HG03103 (cell line): ENCODE measurements around the gene ATF7IP2.
"Not testable (repeated sequence)": the region's sequence is repeated elsewhere in the genome, so short reads cannot be mapped to it uniquely, and the experiment has no call there.

Source experiments
- ATAC-seq: cut with Tn5 transposase; IDR thresholded peaks from one replicate; pipeline ENCODE4 v1.9.1; 2021; ENCODE audit warnings: low read depth; ENCODE audit not compliant: unreplicated experiment

Gene ATF7IP2

DNA sequence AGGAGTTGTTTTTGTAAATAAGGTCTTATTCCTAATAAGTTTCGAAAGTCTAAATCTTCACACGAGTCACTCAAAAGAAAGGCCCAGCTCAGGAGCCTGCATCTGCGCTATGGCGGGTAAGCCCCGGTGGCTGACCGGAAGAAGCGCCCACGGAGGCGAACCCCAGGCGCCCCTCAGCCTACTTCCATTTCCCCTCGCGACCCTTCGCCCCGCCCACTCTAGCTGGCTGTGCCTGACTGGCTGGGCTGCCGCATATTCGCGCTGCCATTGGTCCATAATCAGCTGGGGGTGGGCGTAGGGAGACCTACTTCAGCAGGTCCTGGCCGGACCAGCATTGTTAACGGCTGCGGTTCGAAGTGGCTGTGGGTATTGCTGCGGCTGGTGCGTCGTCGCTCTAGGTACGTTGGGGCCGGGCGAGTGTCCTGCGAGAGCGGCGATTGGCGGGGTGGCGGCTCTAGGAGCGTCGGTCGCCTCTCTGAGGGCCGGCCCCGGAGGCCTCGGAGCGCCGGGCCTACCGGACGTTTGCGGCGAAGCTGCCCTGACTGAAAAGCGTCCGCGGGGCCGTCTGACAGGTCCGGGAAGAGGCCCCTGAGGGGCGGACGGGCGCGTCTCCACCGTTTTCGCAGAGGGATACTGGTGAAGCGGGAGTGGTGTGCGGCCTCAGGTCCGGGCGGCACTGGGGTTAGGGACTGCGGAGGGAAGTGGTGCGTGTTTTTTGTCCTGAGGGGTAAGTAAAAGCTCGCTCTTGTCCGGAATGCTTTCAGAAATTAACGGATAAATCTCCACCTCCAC is at the start of gene ATF7IP2:
ATF7IP2 (plus strand) TSS at position 337 of the 792 bp plus-strand sequence. CDS start 44,560 bp downstream, outside the sequence.
- ATAC-seq = peak; percentile 91

DNA sequence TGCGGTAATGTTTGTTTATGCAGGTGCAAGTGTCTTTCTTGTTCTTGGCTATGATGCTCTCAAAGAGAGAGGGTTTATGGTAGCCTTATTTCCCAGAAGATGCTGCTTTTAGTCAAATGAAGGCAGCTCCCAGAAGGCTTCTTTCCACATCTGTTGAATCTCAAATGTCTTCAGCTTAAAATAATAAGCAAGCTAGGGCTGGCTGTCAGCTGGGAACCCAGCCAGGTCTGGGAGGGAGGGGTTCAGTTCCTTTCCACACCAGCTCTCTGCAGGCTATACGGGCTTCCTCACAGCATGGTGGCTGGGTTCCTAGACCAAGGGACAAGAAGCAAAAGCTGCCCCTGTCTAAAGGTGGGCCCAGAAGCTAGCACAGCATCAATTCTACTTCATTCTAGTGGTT is 47.4 kb upstream of the ATF7IP2 start:
- no peak for ATAC-seq

DNA sequence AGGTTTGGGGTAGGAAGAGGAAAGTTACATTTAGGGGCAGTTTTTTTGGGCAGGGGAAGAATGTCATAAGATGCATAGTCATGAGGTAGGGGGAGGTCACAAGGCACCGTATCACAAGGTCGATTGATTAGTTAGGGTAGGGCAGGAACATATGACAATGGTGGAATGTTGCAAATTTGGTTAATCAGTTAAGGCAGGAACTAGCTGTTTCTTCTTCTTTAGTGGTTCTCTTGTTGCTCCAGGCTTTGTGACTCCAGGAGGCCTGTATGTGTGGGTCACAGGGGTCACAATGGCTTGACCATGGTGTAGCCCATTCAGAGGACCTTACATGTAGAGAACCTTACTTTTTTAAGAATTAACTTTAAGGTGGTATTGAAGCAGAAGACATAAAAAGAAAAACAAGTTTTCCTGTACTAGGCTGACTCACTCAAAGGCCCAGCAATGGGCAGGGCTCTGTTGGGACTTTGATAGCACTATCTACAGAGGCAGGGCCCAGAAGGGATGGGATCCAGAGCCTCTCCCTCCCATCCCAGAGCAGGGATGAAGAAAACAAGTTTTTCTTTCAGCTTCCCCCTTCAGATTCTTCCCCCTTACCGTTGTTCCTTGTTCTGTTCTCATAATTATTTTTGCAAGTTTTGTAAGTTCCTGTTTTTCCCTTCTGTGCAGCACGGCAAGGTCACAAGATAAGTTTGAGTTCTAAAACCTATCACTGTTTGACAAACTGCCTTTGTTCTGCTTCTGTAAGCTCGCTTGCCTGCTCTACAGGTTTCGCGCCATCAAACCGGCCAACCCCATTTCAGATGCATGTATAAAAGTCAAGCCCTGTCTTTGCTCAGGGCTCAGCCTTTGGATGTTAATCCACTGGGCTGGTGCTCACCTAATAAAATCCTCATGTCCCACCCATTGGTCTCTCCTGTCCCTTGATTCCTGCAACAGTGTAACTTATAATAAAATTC is 45.8 kb upstream of the ATF7IP2 start:
- no peak for ATAC-seq

DNA sequence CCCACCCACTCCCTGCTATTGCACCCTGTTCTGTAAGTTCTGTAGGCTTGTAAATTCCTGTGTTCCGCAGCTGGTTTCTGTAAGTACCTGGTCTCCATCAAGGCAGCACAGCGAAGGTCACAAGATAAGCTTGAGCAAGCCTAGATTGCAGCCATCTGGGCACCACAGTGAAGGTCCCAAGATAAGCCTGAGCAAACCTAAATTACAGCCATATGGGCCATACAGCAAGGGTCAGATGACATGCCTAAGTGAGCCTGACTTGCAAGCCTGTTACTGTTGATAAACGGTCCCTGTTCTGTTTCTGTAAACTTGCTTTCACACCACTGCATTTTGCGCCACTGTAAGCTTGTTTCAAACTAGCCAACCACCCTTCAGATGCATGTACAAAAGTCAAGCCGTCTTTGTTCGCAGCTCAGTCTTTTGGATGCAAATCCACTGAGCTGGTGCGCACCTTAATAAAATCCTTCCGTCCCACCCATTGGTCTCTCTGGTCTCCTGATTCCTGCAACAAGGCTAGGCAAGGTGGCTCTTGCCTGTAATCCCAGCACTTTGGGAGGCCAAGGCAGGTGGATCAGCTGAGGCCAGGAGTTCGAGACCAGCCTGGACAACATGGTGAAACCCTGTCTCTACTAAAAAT is 42.6 kb upstream of the ATF7IP2 start:
- no peak for ATAC-seq

DNA sequence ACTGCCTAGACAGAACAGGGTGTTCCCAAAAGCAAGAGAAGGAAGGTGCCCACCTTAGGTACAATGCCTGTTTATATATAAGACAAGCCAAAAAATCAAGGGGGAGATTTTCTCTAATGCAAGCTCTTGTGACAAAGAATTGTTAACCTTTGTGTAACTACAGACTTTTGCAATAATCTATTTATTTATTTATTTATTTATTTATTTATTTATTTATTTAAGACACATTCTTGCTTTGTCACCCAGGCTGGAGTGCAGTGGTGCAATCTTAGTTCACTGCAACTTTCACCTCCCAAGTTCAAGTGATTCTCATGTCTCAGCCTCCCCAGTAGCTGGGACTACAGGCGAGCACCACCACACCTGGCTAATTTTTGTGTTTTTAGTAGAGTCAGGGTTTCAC is 41.2 kb upstream of the ATF7IP2 start:
- not testable (repeated sequence) for ATAC-seq

DNA sequence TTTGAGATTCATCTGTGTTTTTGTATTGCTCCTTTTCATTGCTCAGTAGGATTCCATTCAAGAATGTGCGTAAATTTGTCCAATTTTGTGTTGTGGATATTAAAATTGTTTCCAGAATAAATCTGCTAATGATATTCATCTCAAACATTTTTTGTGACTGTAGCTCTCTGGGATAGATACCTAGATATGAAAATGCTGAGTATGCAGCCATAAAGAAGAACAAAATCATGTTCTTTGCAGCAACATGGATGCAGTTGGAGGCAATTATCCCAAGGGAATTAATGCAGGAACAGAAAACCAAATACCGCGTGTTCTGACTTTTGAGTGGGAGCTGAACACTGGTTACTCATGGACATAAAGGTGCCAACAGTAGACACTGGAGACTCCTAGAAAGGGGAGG is 40.2 kb upstream of the ATF7IP2 start:
- no peak for ATAC-seq

- ATAC-seq = no peak
These were observed 36.0 kb upstream of the ATF7IP2 start for GRCh38 chr16:10349851-10350250.

DNA sequence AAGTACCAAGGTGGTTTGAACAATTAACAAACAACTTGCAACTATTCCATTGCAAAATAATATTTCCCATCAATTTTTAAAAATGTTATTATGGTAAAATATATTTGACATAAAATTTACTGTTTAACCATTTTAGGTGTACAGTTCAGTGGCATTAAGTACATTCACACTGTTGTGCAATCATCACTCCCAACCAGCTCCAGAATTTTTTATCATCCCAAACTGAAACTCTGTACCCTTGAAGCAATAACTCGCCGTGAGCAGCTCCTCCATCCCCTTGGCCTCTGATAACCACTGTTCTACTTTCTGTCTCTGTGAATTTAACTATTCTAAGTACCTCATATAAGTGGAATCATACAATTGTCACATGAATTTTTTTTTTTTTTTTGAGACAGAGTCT is 33.6 kb upstream of the ATF7IP2 start:
- no peak for ATAC-seq

DNA sequence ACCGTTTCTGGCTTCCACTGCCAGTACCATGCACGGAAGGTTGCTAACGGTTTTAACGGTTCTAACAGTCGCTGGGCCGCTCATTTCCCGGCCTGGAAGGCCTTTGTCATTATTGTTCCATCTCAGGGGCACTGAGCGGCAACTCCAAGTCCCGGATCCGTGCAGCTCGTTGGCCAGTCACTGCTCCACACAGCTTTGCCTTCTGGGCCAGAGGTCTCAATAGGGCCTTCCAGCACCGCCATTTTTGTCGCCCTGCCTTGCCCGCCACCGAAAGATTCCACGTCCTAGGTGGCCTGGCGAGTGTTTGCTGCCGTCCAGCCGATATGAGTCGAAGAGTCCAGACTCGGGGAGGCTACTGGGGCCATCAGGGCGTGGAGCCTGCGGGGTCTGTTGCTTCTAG is 30.3 kb upstream of the ATF7IP2 start:
- no peak for ATAC-seq

DNA sequence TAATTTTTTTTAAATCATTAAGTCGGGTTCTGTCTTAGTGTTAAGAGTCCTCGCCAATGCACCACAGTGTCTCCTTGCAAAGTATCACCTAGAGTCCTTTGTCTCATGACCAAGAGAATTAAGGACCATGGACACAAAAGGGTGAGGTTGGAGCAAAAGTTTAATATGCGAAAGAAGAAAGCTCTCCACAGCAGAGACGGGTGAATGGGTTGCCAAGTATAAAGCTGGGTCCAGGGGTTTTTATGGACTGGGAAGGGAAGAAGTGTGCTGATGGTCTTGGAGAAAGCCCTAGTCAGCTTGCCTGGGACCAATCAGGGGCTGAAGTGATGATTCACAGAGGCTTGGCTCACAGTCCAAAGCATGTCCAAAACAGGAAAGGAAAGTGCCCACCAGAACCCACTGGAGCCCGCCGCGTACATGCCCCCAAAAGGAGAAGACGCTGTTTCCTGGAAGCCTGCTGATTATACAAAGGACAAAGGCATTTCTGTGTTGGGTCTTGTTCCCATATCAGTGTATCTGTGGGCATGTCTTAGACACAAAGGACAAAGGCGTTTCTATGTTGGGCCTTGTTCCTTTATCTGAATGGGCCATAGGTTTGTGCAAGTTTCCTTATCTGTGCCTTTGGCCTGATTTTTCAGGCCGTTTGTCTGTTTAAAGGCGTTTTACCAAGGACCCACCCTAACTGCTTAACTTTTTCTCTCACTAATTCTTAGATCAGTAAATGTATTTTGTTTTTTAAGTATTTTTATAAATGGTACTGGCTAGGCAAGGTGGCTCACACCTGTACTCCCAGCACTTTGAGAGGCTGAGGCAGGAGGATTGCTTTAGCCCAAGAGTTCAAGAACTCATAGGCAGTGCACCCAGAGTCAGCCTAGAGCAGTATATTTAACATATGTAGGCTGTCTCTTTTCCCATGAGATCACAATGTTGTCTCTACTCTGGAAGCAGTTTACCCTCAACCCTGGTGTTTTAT is 28.7 kb upstream of the ATF7IP2 start:
- no peak for ATAC-seq

- ATAC-seq = not testable (repeated sequence)
These were observed 24.1 kb upstream of the ATF7IP2 start for GRCh38 chr16:10361747-10362076.

DNA sequence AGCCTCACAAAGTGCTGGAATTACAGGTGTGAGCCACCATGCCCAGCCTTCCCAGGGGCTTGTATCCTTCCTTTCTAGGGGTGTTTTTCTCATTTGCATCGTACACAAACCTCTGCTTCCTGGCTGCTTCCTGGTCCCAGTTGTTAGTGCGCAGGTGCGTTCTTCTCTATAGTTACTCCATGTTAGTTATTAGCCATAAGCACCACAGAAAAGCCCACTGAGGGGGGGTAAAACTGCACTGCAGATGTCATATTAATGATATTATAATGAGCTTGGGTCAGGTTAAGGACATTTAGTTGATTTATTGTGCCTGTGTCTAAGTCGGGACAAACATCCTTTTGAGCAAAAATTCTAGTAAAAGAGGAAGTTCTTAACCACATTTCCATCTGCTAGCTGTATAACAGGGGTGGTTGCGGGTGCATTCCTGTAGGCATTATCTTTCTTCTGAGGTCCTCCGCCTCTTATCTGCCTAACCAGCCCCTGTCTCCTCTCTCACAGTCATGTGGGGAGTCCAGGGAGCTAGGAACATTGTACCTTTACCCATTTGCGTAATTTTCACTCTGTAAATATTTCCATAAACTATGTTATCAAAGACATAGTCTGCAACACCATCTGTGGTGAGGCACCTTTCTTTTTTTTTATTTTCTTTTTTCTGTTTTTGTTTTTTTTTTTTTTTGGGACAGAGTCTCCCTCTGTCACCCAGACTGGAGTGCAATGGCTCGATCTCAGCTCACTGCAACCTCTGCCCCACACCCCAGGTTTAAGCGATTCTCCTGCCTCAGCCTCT is 23.6 kb upstream of the ATF7IP2 start:
- ATAC-seq = no peak

GRCh38 chr16:10362864-10363197 is 23.0 kb upstream of the ATF7IP2 start:
- ATAC-seq = not testable (repeated sequence)

DNA sequence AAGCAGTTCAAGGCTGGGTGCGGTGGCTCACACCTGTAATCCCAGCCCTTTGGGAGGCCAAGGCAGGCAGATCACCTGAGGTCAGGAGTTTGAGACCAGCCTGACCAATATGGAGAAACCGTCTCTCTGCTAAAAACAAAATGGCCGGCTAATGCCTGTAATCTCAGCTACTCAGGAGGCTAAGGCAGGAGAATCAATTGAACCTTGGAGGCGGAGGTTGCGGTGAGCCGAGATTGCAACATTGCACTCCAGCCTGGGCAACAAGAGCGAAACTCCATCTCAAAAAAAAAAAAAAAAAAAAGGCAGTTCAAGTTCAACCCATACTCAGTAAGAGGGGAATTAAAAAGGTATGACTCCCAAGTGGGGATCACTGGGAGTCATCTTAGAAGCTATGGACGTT is 19.2 kb upstream of the ATF7IP2 start:
- ATAC-seq = not testable (repeated sequence)

DNA sequence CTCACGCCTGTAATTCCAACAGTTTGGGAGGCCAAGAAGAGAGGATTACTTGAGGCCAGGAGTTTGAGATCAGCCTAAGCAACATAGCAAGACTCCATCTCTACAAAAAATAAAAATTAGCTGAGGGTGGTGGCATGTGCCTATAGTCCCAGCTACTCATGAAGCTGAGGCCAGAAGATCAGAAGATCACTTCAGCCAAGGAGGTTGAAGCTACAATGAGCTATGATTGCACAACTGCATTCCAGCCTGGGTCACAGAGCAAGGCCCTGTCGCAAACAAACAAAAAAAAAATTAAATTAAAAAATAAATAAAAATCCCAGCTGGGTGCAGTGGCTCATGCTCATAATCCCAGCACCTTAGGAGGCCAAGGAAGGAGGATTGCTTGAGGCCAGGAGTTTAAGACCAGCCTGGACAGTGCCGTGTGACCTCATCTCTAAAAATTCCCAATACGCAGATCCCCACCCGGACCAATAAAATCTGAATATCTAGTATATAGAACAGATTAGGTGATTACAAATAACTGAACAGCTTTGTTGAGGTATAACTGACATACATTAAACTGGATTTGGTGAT is 18.2 kb upstream of the ATF7IP2 start:
- ATAC-seq = no peak

GRCh38 chr16:10368969-10369551 is 16.8 kb upstream of the ATF7IP2 start:
- no peak for ATAC-seq

- no peak for ATAC-seq
These were observed 15.7 kb upstream of the ATF7IP2 start for GRCh38 chr16:10370096-10370726.

GRCh38 chr16:10371592-10371991 is 14.3 kb upstream of the ATF7IP2 start:
- ATAC-seq = no peak
